Stimulated activated CD4-positive, alpha-beta T cell treated with anti-CD3 and anti-CD28 coated beads, Interleukin-1b, Interleukin-23, amount 100 ng/mL, for 4 hours (primary cell): ENCODE measurements around the gene SPDYE17.
"Not testable (repeated sequence)": the region's sequence is repeated elsewhere in the genome, so short reads cannot be mapped to it uniquely, and the experiment has no call there.

ENCODE experiments used
- DNase-seq, 2 donors: peaks; one replicate each; pipeline ENCODE4 v3.0.0-alpha.2; 2020; ENCODE audit warnings: low read depth in 2 of 2

Gene SPDYE17

DNA sequence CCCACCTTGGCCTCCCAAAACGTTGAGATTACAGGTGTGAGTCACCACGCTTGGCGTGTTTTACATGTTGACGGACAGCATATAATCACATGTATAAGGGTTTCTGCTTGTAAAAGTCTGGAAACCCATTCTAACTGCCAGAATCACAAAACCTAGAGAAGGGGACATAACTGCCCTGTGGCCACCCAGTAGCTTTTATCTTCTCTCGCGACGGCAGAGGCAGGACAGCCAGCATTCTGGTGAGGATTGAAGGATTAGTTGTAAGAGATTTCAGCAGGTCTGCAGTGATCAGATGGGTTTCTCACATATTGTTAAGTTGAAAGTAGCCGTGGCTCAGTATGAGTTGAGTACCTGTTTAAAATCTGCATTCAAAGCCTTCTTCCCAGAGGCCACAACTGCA, 59.8 kb downstream of the SPDYE17 start:
- DNase-seq = not testable (repeated sequence)
